Ureter (tissue), 1 donor: ENCODE data around the gene MGAT4A. TPM values are rescaled to one million over a fixed set of nuclear protein-coding genes. Genes with fewer than 3 reads are reported as not detected.

Experiments used
- DNase-seq: peaks from one replicate; pipeline ENCODE4 v3.0.0-alpha.2; 2020; ENCODE audit warnings: low spot score
- total RNA-seq: library from RNA; stranded (reverse); gene quantifications from one replicate; pipeline ENCODE4 v1.2.4, GENCODE V29; 2023
- donor health status: DM: yes; HTN: yes; CAD: no.

Gene MGAT4A
- total RNA-seq, 1 donor from 2014 or later, result 63.8 TPM

DNA sequence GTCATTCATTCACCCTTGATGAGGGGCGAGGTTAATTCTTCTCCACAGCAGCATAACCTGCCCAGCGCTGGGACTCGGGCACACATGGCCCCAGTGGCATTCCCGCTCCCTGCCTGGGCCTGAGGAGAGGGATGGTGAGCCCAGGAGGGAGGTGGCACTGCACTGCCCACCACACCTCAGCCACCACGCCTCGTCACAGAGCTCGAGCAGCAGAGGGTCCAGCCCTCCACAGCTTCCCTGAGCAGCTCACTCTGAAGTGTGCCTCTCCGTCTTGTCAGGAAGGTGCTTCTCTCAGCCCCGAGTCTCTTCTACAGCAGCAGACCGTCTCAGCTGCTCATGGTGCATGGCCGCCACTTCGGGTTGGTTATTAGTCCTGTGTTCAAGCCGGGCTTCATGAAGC, 157.5 kb downstream of the MGAT4A start:
- DNase-seq, result no peak

DNA sequence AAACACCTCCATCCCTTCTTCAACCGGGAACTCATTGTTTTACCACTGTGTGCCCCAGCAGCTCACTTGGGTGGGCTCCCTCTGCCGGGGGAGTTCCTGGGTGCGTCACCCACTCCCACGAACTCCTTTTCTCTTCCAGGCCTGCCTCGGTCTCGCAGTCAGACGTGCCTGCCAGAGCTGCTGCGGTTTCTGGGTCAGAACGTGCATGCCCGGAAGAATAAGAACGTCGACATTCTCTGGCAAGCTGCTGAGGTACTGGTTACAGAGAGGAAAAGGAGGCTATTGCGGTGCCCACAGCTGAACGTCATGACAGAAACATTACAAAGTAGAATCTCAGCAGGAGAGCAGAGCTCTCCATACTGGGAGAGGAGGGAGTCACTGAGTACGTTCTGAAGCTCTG, 158.3 kb downstream of the MGAT4A start:
- no peak for DNase-seq

DNA sequence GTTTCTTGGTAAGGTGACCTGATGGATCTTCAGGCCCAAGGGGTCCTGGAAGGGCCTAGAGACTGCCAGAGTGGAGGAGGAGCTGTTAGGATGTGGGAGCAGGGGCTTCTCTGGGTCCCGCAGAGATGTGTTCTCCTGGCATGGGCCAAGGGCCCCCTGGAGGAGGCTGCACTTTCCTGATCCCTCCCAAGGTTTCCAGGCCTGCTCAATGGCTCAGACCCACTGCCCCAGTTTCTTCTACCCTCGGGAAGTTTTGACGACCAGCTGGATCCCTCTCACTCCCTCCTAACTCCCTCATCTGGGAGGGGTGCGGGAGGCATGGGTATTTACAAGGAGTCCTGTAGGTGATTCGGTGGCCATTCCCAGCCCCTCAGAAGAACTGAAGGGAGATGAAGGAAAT, 158.7 kb downstream of the MGAT4A start:
- no peak for DNase-seq

DNA sequence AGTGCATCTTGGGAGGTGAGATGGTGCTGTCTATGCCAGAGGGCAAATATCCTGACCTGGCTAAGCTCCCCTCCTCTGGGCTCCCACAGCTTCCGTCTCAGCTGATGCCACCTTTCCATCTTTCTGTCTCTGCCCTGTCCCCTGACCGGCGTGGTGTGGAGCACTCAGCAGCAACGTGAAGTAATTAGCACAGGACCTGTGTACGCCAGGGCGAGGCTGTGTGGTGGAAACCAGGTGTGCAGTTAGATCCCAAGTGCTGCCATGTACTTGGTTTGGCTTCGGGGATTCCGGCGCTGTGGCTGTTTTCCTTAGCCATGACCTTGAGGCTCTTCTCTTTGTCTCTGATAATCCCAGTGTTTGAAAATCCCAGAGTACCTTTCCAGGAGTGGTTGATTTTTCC, 159.1 kb downstream of the MGAT4A start:
- DNase-seq, result no peak

DNA sequence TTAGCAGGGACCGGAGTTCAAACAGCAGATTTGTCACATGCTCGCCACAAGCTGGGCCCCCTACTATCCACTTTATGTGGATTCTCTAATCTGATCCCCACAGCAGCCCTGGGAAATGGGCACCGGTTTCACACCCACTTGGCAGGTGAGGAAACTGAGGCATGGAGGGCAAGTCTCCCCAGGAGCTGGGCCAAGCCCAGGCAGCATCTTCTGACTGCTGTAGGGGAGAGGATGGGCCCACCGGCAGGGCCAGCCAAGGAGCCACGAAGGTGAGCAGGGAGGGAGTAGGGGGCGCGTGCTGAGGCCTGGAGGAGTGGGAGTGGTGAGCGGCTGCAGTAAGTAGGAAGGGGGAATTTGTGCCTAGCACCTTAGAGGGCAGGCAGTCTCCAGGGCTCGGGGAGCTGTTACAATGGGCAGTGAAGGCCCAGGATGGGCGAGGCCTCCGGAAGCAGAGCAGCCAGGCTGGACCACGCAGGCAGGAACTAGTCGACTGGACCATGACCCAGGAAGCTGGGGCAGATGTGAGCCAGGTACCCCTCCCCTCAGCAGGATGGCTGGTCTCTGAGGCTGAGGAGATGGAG, 159.7 kb downstream of the MGAT4A start:
- DNase-seq, result no peak

DNA sequence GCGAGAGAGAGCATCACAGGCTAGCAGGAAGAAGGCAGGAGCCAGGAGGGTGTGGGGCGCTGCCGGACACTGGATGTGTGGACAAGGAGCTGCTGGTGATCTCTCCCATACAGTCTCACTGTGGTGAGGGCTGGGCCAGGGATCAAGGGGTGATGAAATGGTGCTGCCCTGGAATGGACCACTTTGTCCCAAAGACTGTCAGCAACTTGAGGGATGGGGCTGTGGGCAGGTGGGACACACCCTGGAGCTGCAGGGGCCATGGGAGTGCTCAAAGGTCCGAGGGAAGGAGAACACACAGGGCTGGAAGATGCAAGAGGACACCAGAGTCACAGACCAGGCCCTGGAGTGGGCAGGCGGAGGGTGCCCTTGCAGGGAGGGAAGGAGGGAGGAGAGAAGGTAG, 160.6 kb downstream of the MGAT4A start:
- DNase-seq, result no peak

DNA sequence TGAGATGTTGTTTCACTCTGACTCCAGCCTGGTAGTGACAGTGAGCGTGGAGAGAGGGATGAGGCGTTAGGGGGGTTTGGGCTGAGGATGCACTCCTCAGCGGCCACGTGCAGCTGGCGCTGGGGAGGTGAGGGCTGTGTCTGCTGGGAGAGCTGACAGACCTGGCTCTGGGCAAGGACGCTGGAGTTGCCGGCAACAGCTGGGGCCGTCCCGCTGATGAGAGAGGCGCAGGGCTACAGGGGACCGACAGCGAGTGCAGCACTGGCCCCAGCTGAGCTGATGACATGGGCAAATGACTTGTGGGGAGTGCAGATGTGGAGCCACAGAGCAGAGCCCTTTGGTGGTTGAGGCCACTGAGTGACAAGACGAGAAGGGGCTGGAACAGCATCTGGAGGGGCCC, 161.0 kb downstream of the MGAT4A start:
- DNase-seq, result no peak

DNA sequence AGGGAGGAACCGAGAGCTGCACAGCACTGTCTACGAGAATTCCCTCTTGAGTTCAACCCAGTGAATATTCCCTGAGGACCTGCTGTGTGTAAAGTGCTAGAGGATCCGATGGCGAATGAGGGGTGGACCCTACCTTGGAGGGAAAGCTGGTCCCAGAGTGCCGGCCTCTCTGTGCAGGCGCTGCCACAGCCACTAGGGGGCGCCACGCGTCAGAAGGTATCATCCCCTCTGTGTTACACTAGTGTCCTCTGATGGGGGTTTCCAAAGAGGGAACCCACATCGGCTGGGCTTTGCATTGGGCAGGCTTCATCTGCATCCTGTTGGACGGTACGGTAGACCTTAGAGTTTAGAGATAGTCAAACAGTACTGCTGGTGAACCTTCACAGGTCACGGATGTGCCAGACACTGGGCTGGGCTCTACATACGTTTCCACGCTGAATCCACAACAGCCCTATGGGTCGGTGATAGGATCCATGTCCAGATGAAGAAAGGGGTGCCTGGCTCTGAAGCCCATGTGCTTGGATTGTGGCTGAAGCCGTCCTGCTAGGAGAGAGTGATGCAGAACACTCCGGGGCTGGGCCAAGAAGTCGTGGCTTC, 161.6 kb downstream of the MGAT4A start:
- no peak for DNase-seq

Other genes starting within 250 kb of the MGAT4A start
- gene COA5, start 122.6 kb downstream of the MGAT4A start, total RNA-seq, result 39.4 TPM
- 48.9 TPM for gene UNC50, start 122.5 kb downstream of the MGAT4A start, total RNA-seq
- 25.5 TPM for gene CRACDL, start 205.1 kb upstream of the MGAT4A start, total RNA-seq